ENCODE results near the gene SERPINA10. TPM values are rescaled to one million over a fixed set of nuclear protein-coding genes. Genes with fewer than 3 reads are reported as not detected.

SERPINA10 gene
- total RNA-seq, 1 experiment from 2014 or later: 0.04 TPM

DNA sequence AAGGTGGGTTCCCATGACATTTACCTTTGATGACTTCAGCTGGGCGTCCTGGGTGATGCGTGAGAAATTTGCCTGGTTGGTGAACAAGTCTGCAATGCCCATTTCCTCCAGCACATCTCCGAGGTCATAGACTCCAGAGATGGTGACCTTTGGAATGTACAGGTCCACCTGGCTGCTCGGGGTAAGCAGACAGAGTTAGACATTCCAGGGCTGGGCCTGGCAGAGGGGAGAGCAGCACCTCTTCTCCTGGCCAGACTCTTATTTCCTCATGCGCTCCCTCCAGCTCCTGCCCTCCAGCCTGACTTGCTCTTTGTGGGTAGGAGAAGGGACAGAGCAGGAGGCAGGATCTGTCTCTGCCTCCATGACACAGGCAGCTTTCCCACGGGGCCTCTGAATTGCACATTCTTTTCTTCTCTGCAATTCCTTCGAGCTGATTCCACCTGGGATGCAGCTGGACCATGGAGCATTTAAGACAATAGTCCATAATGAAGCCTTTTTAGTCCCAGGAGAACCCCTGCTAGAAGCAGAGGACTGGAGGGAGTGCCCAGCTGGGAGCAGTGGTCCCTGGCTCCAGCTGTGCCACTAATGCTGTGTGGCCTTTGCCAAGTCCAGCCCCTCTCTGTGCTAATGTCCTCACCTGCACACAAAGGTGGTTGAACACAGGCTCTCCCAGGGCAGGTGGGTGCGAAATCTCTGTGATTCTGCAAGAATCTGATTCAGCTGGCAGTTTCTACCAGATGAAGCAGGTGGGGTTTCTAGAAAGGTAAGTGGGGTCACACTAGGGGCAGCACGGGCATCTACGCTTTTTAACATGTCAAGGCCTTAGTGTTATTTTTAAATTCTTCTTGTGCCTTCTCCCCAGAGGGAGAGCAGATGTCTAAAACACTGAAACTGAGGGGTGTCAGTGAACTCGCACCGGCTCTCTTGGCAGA lies 13.2 kb upstream of the SERPINA10 start:
- Mint-ChIP-seq H3K27ac (no peak overlapping the region), H3K4me3 (no peak overlapping the region), H3K36me3 (no peaks in the 10 kb centered on the region), H3K27me3 (ENCODE audit: low read depth) (no peaks in the 10 kb centered on the region; the same call in 1 of the 2 replicates), H3K4me1 (no peaks in the 10 kb centered on the region), H3K9me3 (peaks cover 24% of the 10 kb centered on the region)
- ATAC-seq (no peak), DNase-seq (ENCODE audit: low spot score) (no peak)
- ChIA-PET POLR2A (no interaction called here), CTCF (interaction anchor here (0.6 to 4.1 kb wide), 12 partner anchors 11 to 369 kb away, joined by 3 to 32 read pairs (median 5); no protein-coding TSS in a partner anchor)
- TF ChIP-seq, protein P1, sequence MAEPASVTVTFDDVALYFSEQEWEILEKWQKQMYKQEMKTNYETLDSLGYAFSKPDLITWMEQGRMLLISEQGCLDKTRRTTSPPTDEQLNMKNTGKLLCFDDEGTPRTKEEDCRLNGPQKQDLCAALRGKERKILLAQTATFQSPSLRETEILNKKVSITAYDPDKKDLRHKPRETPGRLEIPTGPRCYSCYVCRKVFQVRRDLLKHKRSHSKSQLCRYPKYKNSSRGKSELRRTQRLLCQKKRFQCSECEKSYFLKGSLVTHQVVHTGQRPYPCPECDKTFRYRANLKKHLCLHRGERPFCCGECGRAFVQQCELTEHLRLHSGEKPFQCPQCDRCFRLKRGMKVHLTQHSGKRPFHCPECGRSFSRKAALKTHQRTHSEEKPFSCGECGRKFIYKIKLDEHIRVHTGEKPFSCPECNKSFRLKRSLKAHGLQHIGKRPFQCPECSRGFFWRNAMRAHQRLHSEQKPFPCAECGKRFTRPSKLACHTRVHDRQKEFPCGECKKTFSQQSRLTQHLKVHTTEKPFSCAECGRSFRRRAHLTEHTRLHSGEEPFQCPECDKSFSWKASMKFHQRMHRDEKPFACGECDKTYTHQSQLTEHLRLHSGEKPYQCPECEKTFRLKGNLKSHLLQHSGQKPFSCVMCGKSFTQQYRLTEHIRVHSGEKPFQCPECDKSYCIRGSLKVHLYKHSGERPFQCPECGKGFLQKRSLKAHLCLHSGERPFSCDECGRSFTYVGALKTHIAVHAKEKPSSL (CRISPR knock-in tag; conservative IDR thresholded peaks at IDR 0.05): no peak
- TF ChIP-seq EMX1 (CRISPR knock-in tag; IDR thresholded peaks at IDR 0.05): no peak
- no peak for TF ChIP-seq ZBTB43 (CRISPR knock-in tag; IDR thresholded peaks at IDR 0.05)
- TF ChIP-seq ETV6 (CRISPR knock-in tag; IDR thresholded peaks at IDR 0.05): no peak
- no peak for TF ChIP-seq ZNF263 (CRISPR knock-in tag; IDR thresholded peaks at IDR 0.05; ENCODE audit: low read depth)
- TF ChIP-seq AR (CRISPR knock-in tag; IDR thresholded peaks at IDR 0.05): no peak
- no peak for TF ChIP-seq STAT6 (CRISPR knock-in tag; conservative IDR thresholded peaks at IDR 0.05; ENCODE audit: low read depth)
- TF ChIP-seq E2F5 (CRISPR knock-in tag; IDR thresholded peaks at IDR 0.05): no peak
- TF ChIP-seq NFYB (CRISPR knock-in tag; conservative IDR thresholded peaks at IDR 0.05; ENCODE audit: low read depth): no peak
- TF ChIP-seq ZNF232 (CRISPR knock-in tag; IDR thresholded peaks at IDR 0.05): no peak
- no peak for TF ChIP-seq KAT7 (CRISPR knock-in tag; IDR thresholded peaks at IDR 0.05; ENCODE audit: borderline replicate concordance)
- no peak for TF ChIP-seq HMGA2 (CRISPR knock-in tag; IDR thresholded peaks at IDR 0.05)
- no peak for TF ChIP-seq ZNF396 (CRISPR knock-in tag; IDR thresholded peaks at IDR 0.05; ENCODE audit: borderline replicate concordance)
- TF ChIP-seq GTF2I (CRISPR knock-in tag; conservative IDR thresholded peaks at IDR 0.05): no peak
- TF ChIP-seq, protein P2, sequence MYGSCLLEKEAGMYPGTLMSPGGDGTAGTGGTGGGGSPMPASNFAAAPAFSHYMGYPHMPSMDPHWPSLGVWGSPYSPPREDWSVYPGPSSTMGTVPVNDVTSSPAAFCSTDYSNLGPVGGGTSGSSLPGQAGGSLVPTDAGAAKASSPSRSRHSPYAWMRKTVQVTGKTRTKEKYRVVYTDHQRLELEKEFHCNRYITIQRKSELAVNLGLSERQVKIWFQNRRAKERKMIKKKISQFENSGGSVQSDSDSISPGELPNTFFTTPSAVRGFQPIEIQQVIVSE (CRISPR knock-in tag; IDR thresholded peaks at IDR 0.05; ENCODE audit: borderline replicate concordance): no peak
- TF ChIP-seq, protein P3, sequence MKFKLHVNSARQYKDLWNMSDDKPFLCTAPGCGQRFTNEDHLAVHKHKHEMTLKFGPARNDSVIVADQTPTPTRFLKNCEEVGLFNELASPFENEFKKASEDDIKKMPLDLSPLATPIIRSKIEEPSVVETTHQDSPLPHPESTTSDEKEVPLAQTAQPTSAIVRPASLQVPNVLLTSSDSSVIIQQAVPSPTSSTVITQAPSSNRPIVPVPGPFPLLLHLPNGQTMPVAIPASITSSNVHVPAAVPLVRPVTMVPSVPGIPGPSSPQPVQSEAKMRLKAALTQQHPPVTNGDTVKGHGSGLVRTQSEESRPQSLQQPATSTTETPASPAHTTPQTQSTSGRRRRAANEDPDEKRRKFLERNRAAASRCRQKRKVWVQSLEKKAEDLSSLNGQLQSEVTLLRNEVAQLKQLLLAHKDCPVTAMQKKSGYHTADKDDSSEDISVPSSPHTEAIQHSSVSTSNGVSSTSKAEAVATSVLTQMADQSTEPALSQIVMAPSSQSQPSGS (CRISPR knock-in tag; IDR thresholded peaks at IDR 0.05; ENCODE audit: borderline replicate concordance, low read depth): no peak
- TF ChIP-seq ZNF671 (CRISPR knock-in tag; IDR thresholded peaks at IDR 0.05): no peak
